Sigmoid colon (tissue), 4 donors: ENCODE data around the gene CXorf38.

Experiments
- CTCF ChIP-seq, 4 experiments: fragments of 450-650 bp in 3 of 4; fragments of 200-600 bp in 1 of 4; IDR thresholded peaks; one replicate each; pipeline ENCODE4 v1.5.1; 2016 to 2019; ENCODE audit warnings: antibody characterized with exemption in 4 of 4, mild to moderate bottlenecking in 3 of 4, moderate library complexity in 2 of 4
- EP300 ChIP-seq, 4 donors: sonication (generic); formaldehyde crosslinking; IDR thresholded peaks; one replicate each; pipeline ENCODE4 v1.6.1; 2017; ENCODE audit warnings: antibody characterized with exemption in 4 of 4
- POLR2AphosphoS5 ChIP-seq, 4 donors: sonication (generic); formaldehyde crosslinking; IDR thresholded peaks; one replicate each; pipeline ENCODE4 v1.6.1; 2017; ENCODE audit warnings: antibody characterized with exemption in 4 of 4

- no peak for TF ChIP-seq CTCF (IDR thresholded peaks at IDR 0.05)
- TF ChIP-seq POLR2AphosphoS5 (IDR thresholded peaks at IDR 0.05), result no peak
- TF ChIP-seq EP300 (IDR thresholded peaks at IDR 0.05), result no peak
These were observed 23.7 kb downstream of the CXorf38 start for GRCh38 chrX:40623665-40624064.
